ENCODE measurements around the gene PML.

The PML gene

DNA sequence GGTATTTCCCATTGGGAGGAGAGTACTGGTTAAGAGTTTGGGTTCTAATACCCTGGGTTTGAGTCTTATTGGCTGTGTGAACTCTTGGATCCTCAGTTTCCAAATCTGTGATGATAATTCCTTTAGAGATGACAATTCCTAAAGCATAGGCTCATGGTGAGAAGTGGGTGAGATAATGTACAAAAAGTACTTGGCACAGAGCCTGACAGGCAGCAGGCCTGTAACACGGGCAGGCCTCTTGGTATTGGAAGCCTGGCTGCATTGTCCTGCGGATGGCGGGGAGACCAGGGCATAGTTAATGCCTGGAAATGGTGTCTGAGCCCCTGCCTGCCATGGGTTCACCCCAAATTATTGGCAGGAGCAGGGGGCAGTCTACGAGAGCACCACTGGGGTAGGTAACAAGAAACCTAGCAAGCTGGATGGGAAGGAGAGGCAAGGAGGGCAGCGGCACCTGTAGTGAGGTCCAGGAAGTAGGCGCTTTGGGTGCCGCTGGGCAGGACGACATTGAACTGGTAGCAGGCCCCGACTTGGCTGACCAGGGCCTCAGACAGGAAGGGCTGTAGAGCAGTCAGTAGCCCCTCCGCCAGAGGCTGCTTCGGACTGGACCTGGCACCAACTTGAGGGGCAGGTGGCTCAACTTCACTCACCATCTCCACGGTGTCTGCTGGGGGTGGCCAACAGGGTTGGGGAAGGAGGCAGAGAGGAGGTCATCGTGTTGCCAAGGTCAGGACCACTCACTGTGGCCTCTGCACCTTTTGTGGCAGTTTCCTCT is 10.1 kb upstream of the PML start:
- H3K4me3 ChIP-seq (ENCODE audit: low read depth, low read length), result no peak overlapping the region
- DNase-seq, result no peak
- no peaks in the 10 kb centered on the region for H3K27me3 ChIP-seq (replicated peaks)
- no peak overlapping the region for H3K27ac ChIP-seq
- in situ Hi-C loops (cut with HindIII; ENCODE audit: low pct_ligation_motif_present, low sequenced_read_pairs), result no loop called here
- TF ChIP-seq, protein P1, sequence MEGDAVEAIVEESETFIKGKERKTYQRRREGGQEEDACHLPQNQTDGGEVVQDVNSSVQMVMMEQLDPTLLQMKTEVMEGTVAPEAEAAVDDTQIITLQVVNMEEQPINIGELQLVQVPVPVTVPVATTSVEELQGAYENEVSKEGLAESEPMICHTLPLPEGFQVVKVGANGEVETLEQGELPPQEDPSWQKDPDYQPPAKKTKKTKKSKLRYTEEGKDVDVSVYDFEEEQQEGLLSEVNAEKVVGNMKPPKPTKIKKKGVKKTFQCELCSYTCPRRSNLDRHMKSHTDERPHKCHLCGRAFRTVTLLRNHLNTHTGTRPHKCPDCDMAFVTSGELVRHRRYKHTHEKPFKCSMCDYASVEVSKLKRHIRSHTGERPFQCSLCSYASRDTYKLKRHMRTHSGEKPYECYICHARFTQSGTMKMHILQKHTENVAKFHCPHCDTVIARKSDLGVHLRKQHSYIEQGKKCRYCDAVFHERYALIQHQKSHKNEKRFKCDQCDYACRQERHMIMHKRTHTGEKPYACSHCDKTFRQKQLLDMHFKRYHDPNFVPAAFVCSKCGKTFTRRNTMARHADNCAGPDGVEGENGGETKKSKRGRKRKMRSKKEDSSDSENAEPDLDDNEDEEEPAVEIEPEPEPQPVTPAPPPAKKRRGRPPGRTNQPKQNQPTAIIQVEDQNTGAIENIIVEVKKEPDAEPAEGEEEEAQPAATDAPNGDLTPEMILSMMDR (IDR thresholded peaks at IDR 0.05; ENCODE audit: low read depth, low read length, missing control alignments), result no peak
- H3K36me3 ChIP-seq (replicated peaks), result no peaks in the 10 kb centered on the region

DNA sequence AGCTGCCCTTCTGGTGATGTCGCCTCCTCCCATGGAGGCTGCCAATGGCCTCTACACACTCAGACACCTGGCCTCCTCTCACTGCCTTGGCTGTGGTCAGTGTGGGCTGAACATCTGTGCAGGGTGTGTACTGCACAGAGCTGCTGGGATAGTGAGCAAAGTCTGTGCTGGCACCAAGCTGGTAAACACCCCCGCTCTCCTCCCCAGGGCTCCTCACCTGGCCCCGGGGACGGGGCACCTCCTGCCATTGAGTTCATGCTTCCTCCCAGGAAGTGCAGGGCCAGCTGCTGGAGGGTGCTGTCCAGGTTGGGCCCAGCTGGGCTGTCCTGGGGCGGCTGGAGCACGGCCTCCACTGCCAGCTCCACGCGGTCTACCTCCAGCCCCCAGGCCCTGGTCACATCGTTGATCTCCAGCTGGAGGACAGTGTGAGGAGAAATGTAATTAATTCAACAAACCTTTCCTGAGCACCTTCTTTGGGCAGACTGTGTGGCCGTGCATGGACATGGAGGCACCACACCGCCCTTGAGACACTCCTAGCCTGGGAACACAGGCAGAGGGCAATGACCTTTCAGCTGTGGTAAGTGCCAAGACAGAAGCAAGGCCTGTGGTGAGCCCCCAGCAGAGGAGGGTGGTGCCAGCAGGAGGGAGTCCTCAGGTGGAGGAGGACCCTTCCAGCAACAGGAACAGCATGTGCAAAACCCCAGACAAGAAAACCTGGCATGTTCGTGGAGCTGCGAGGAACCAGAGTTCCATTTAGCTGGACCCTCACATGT is 9.2 kb upstream of the PML start:
- no peak overlapping the region for H3K27ac ChIP-seq
- H3K4me3 ChIP-seq (ENCODE audit: low read depth, low read length), result no peak overlapping the region
- DNase-seq, result no peak
- in situ Hi-C loops (cut with HindIII; ENCODE audit: low pct_ligation_motif_present, low sequenced_read_pairs), result no loop called here
- TF ChIP-seq, protein P1 (IDR thresholded peaks at IDR 0.05; ENCODE audit: low read depth, low read length, missing control alignments), result no peak
- H3K36me3 ChIP-seq (replicated peaks), result no peaks in the 10 kb centered on the region
- H3K27me3 ChIP-seq (replicated peaks), result no peaks in the 10 kb centered on the region

DNA sequence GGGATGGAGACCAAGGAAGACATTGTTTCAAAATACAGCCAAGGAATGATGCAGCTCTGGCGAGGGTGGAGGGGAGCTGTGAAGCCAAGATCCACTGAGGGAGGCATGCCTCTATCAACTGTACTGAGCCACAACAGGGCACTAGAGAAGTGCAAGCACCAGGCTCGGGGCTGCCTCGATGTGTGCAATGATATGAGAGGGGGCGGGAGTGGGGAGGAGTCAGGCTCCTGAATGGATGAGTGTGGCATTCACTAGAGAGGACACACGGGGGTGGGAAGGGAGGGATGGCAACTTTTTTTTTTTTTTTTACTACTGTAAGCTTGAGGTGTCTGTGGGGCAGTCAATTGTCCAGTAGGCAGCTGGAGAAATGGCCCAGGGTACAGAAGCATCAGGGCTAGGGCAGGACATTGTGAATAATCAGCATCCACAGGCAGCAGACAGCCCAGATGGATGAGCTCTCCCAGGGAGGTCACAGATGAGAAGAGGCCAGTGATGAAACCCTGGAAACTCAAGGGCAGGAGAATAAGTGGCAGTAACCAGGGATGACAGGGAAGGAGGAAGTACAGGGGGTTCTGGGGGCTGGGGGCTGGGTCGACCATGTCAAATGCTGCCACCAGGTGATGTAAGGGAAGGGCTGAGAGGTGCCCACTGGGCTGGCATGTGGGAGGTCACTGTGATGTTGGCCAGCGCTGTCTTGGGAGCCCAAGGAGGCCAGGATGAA is 8.3 kb upstream of the PML start:
- TF ChIP-seq, protein P1 (IDR thresholded peaks at IDR 0.05; ENCODE audit: low read depth, low read length, missing control alignments), result no peak
- no peak overlapping the region for H3K4me3 ChIP-seq (ENCODE audit: low read depth, low read length)
- in situ Hi-C loops (cut with HindIII; ENCODE audit: low pct_ligation_motif_present, low sequenced_read_pairs), result no loop called here
- no peak overlapping the region for H3K27ac ChIP-seq
- no peaks in the 10 kb centered on the region for H3K27me3 ChIP-seq (replicated peaks)
- H3K36me3 ChIP-seq (replicated peaks), result no peaks in the 10 kb centered on the region
- no peak for DNase-seq

DNA sequence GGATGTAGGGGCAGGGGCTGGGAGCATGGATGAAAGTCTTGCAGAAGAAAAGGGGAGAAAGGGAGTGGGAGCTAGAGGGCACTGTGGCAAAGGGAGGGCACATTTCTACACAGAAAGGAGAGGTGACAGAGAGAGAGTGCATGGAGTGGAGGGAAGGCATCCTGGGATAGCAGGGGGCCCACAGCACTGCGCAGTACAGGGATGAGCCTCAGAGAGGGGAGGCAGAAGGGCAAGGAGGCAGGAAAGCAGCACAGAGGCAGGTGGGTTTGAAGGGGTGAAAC is 7.8 kb upstream of the PML start:
- TF ChIP-seq, protein P1 (IDR thresholded peaks at IDR 0.05; ENCODE audit: low read depth, low read length, missing control alignments), result no peak
- in situ Hi-C loops (cut with HindIII; ENCODE audit: low pct_ligation_motif_present, low sequenced_read_pairs), result no loop called here
- H3K27me3 ChIP-seq (replicated peaks), result no peaks in the 10 kb centered on the region
- no peak overlapping the region for H3K4me3 ChIP-seq (ENCODE audit: low read depth, low read length)
- DNase-seq, result no peak
- H3K27ac ChIP-seq, result no peak overlapping the region
- no peaks in the 10 kb centered on the region for H3K36me3 ChIP-seq (replicated peaks)

DNA sequence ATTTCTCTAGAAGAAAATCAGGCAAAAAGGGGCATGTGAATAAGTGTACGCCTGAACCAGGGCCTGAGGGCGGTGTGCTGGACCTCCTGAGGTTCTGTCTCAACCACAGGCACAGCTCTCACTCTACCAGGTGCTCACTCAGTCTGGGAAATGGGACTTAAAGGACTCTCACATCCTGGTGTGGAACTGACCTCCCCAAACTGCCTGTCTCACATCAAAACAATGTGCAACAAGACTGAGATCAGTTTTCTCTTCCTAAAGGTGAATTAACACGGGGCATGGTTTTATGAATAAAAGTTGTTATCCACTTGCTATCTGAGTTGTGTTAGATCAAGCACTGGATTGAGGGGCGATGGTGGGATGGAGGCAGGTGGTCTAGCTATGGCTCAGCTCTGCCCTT is 7.3 kb upstream of the PML start:
- in situ Hi-C loops (cut with HindIII; ENCODE audit: low pct_ligation_motif_present, low sequenced_read_pairs), result no loop called here
- no peak for DNase-seq
- H3K4me3 ChIP-seq (ENCODE audit: low read depth, low read length), result no peak overlapping the region
- H3K27me3 ChIP-seq (replicated peaks), result no peaks in the 10 kb centered on the region
- TF ChIP-seq, protein P1 (IDR thresholded peaks at IDR 0.05; ENCODE audit: low read depth, low read length, missing control alignments), result no peak
- no peak overlapping the region for H3K27ac ChIP-seq
- H3K36me3 ChIP-seq (replicated peaks), result no peaks in the 10 kb centered on the region

Measured in brain microvascular endothelial cell (primary cell).